Stimulated activated CD8-positive, alpha-beta memory T cell treated with anti-CD3 and anti-CD28 coated beads, Interleukin-12 subunit alpha, Interleukin-12 subunit beta, amount 100 ng/mL, for 1 hour (primary cell): ENCODE results near the gene EEFSEC.

Experiments
- DNase-seq: peaks from one replicate; pipeline ENCODE4 v3.0.0-alpha.2; 2020; ENCODE audit warnings: low read depth

The EEFSEC gene

DNA sequence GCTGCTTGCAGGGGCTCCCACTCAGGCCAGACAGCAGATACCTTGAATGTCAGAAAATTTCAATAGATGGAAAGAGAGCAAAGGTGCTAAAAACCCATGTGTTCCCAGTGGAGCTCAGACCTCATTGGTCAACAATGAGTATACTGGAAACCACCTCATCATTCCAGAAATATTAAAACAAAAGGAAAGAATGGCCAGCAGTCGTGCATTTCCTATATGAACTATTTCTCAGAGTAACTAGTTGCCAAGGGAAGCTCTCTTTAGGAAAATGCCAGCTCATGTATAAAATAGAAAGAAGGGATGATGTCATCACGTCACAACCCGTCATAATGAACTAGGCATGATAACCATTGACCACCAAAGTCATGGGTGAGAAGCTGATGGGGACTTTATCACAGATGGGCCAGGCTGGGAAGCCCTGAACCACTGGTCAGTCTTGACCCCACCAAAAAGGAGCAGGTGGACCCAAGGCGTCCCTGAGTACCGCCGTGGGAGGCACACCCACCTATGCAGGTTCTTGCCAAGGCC, 295.9 kb downstream of the EEFSEC start:
- DNase-seq: no peak

DNA sequence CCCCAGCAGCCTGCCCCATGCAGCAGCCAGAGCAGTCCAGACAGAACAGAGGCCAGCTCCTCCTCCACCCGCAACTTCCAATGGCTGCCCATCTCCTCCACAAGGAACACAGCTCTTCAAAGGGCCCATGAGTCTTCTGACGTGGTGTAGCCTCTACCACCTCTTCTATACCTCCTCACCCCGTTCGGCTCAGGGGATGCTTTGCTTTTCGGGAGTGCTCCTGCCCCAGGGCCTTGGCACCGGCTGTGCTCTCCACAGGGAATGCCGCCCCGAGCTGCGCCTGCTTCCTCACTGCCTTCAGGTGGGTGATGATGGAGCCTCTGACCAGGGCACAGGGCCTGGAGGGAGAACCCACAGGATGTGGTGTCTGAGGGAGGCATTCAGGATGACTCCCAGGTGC, 298.8 kb downstream of the EEFSEC start:
- no peak for DNase-seq

DNA sequence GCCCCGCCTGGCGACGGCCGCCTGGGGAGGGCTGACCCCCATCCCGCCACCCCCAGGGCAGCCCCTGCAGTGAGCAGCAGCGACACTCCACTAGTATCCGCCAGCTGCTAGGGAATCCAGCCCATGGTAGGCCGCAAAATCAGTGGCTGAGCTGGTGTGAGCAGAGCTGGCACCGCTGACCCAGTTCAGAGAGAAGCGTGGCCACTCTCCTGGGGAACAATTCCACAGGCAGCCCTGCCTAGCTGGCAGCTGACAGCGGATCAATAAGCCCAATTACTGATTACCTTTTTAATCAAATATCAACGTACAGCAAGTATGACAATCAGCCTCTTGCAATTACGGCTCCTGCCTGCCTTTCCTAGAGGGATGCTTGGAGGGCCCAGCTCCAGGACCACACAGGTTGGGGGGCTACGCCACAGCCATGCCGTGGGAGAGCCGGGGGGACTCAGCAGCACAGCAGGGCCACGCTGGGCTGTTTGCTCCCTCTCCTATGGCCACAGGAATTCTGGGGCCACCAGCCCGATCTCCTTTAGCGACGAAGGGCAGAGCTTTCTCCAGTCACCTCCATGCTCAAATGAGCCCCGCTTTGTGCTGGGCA, 299.5 kb downstream of the EEFSEC start:
- no peak for DNase-seq

DNA sequence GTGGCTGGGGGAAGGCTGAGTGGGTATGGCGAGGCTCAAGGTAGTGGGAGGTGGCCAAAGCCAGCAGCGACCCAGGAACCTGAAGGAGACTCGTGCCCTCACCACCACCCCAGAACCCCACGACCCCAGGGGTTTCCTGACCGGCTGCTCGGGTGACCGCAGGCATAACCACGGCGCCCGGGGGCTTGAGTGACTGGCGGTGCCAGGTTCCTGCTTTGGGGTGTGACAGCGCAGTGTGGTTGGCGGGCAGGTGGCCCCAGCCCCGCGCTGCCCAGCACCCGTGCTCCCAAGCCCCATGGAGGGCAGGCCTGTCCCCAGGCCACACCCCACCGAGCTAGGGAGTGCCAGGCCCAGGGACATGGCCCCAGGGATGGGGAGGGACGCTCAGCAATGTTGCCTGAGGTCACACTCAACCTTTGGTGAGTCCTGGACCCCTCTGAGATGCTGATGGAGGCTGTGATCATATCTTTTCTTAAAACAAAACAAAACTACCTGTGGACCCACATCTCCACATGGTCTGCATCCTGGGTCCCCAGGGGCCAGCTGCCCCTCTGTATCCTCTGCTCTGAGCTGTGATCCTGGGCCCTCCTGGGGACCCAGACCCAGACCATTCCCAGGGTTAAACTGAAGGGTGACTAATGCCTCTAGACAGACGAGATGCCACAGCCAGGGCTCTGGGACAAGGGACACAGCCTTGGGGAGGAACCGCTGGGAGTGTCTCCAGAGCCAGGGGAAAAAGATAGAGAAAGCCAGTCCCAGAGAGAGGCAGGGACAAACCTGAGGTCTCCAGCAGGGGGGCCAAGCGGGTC, 300.4 kb downstream of the EEFSEC start:
- no peak for DNase-seq

DNA sequence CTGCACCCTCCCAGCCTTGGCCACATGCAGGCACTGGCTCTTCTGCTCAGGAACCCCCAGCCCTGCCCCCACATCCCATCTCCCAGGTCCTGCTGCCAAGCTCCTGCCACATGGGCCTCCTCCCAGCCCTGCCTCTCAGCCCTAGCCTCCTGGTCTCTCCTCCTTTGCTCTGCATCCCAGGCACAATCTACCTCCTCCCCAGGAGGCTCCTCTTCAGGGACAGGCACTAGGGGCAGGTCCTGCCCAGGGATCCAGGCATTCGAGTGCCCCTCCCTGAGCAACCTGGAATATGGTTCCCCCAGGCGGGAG, 301.0 kb downstream of the EEFSEC start:
- DNase-seq: no peak

DNA sequence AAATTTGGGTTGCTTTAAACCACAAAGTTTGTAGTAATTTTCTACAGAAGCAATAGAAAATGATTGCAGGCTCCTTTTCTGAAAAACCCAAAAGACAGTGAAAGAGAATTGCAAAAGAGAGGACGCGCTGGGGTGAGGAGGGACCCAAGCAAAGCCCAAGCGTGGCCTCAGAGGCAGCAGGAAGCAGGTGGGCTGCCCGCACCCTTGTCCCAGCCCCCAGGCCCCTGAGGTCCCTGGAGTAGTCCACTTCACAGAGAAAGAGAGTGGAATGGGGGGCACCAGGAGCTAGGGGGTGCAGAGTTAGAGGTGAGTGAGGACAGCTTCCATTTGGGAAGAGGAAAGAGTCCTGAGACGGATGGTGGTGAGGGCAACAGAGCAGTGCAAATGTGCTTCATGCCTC, 301.8 kb downstream of the EEFSEC start:
- DNase-seq: no peak

DNA sequence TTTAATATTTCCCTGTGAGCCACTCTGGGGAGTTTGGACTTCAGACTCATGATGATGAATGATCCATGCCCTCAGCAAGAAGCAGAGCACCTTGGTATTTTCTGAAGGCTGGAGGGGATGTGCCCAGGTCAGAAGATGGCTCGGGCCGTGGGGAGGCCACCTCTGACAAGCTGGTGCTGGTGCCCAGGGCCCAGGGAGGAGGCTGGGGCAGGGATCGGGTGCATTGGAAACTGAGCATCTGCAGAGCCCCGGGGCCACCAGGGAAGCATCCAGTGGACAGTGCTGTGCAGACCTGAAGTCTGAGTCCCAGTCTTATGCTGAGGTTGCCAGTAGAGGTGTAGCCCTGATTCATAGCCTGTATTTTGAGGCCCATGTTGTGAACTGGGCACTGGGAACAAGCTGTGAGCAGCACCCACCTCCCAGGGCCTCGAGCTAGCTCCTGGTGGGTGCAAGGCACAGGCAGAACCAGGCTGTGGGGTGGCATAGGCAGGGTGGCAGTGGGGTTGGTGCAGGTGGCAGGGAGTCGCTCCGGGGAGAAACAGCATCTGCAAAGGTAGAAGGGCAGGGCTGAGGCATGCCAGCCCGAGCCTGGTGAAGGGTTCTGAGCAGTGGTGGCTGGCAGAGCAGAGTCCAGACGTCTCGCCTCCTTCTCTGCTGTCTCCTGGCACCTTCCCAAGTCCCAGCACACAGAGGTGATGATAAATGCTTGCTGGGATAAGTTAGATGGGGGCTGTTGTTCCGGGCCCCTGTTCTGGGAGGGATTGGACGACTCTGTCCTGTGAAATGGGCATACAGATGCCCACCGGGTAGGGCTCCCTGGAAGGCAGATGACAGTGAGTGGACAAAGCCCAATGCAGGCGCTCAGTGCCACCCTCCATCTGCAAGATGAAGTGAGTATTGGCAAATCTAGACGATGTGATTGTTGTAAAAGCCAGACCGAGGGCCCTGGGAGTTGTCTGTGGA, 302.8 kb downstream of the EEFSEC start:
- DNase-seq: no peak

DNA sequence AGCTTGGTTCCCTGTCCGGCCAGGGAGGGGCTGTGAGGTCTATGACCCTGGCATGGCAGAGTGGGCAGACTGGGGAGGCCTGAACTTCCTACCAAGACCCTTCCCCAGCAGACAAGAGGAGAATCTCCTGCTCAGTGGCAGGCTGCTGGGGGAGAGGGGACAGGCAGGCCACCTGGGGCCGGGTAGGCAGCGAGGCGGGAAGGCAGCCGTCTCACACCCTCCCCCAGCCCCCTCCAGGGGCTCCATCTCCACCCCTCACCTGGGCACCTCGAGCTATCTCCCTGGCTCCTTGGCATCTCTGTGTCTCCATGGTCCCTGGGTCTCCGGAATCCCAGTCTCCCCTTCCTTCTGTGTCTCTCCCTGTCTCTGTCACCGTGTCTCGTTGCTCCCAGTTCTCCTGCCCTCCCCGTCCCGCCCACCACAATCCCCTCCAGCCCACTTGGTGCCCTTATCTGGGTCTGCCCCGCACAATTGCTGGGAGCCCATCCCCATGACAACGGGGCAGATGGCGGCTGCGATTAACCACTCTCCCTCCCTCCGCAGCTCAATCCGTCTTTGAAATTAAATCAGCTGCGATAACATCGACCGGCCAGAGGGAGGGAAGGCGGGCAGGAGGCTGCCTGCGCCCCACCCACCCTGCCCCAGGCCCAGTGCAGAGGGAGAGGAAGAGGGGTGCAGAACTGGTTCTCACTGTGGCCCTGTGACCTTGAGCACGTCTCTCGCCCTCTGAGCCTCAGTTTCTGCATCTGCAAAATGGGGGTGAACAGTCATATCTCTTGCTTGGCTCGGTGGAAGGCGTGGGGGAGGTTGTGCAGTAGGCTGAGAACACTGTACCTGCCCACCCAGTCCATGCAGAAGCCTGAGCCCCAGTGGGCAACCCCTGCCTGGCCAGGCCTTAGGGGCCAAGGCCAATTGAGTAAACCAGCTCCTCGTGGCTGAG, 303.8 kb downstream of the EEFSEC start:
- DNase-seq: no peak

DNA sequence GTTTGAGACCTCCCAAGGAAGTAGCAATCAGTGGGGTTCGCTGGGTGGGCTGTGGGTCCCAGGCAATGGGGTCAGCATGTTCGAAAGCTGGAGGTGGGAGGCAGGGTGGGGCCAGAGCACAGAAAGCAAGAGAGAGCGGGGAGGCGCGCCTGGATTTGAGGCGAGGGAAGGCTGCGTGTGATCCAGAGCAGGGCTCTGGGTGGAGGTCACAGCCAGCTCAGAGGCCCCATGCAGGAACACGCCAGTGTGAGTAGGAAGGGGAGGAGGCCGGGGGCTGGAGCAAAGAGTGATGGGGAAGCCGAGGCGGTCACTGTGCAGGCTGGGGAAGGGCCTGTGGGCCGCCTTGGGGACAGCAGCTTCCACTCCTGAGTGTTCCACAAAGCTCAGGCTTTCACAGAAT, 304.7 kb downstream of the EEFSEC start:
- DNase-seq: no peak
